SK-N-SH (cell line): ENCODE results near the gene KISS1R. TPM values are rescaled to one million over a fixed set of nuclear protein-coding genes. Genes with fewer than 3 reads are reported as not detected.
A peak's percentile ranks its signal among the peaks of the same experiment; 100 is the strongest.

ENCODE experiments used
- CTCF ChIA-PET: fragments of 300-600, 350-600 bp; formaldehyde crosslinking; extraction: SDS; loops from one replicate; lab custom pipeline; 2021; lab: Yijun Ruan, JAX
- POLR2A ChIA-PET: fragments of 350-600 bp; sonication (Branson Sonifier 250); formaldehyde crosslinking; extraction: SDS; loops from one replicate; lab custom pipeline; 2020; ENCODE audit warnings: antibody characterized with exemption, inconsistent platforms; lab: Yijun Ruan, JAX
- DNase-seq: peaks from one replicate; pipeline ENCODE4 v3.0.0; 2012
- H2AFZ ChIP-seq: fragments of 200-600 bp; sonication (generic); 2 replicates; pipeline ENCODE4 v1.8.1; 2016; ENCODE audit warnings: antibody characterized with exemption, mild to moderate bottlenecking, low read depth
- H3F3A ChIP-seq: fragments of 200-600 bp; sonication (generic); replicated peaks from 2 replicates; pipeline ENCODE3; 2016; ENCODE audit warnings: antibody characterized with exemption, mild to moderate bottlenecking; ENCODE audit not compliant: insufficient read depth
- H3K27ac ChIP-seq, 2 experiments: fragments of 200-500 bp in 1 of 2; fragments of 200-600 bp in 1 of 2; sonication (Bioruptor generic) in 1 of 2; sonication (generic), shearing (Covaris generic) in 1 of 2; 2 replicates each; pipeline versions ENCODE4 v1.5.1 to v1.6.1; 2014 to 2016; ENCODE audit warnings: low read depth in 2 of 2, inconsistent platforms in 1 of 2, low read length in 1 of 2, mild to moderate bottlenecking in 1 of 2, mixed read lengths in 1 of 2
- H3K27me3 ChIP-seq: fragments of 200-600 bp; sonication (generic), shearing (Covaris generic); 2 replicates; pipeline ENCODE4 v1.6.1; 2016; ENCODE audit warnings: mixed run types; ENCODE audit not compliant: insufficient read depth
- H3K36me3 ChIP-seq, 2 experiments: fragments of 200-500 bp in 1 of 2; fragments of 200-600 bp in 1 of 2; sonication (Bioruptor generic) in 1 of 2; sonication (generic) in 1 of 2; replicated peaks in 1 of 2; 2 replicates each; pipeline versions ENCODE3 to v1.5.1; 2014 to 2016; ENCODE audit warnings: low read length in 1 of 2, mild to moderate bottlenecking in 1 of 2; ENCODE audit not compliant: insufficient read depth in 2 of 2, control insufficient read depth in 1 of 2
- H3K4me1 ChIP-seq, 2 experiments: fragments of 200-500 bp in 1 of 2; fragments of 200-600 bp in 1 of 2; sonication (Bioruptor generic) in 1 of 2; sonication (generic), shearing (Covaris generic) in 1 of 2; 2 replicates each; pipeline versions ENCODE4 v1.5.1 to v1.6.1; 2014 to 2016; ENCODE audit warnings: low read depth in 1 of 2, low read length in 1 of 2, mixed run types in 1 of 2; ENCODE audit not compliant: insufficient read depth in 2 of 2, control insufficient read depth in 1 of 2
- H3K4me2 ChIP-seq: fragments of 200-600 bp; sonication (generic), shearing (Covaris generic); 2 replicates; pipeline ENCODE4 v1.6.1; 2017; ENCODE audit warnings: mixed run types
- H3K4me3 ChIP-seq, 2 experiments: fragments of 200-500 bp in 1 of 2; fragments of 200-600 bp in 1 of 2; sonication (Bioruptor generic) in 1 of 2; sonication (generic), shearing (Covaris generic) in 1 of 2; 2 replicates each; pipeline versions ENCODE4 v1.5.1 to v1.8.1; 2014 to 2016; ENCODE audit warnings: low read depth in 2 of 2, inconsistent platforms in 1 of 2, low read length in 1 of 2, mild to moderate bottlenecking in 1 of 2, mixed read lengths in 1 of 2, moderate library complexity in 1 of 2
- H3K79me2 ChIP-seq: fragments of 200-600 bp; sonication (generic); 2 replicates; pipeline ENCODE4 v1.8.1; 2017; ENCODE audit warnings: mild to moderate bottlenecking; ENCODE audit not compliant: insufficient read depth
- H3K9ac ChIP-seq: fragments of 200-600 bp; sonication (generic); 2 replicates; pipeline ENCODE4 v1.6.1; 2017; ENCODE audit warnings: mixed run types
- H3K9me2 ChIP-seq: fragments of 200-600 bp; sonication (generic); 2 replicates; pipeline ENCODE4 v1.6.1; 2017; ENCODE audit warnings: mixed run types
- H3K9me3 ChIP-seq: fragments of 200-600 bp; sonication (generic); 2 replicates; pipeline ENCODE4 v1.6.1; 2017; ENCODE audit warnings: mixed run types, mild to moderate bottlenecking, moderate library complexity
- H4K20me1 ChIP-seq: fragments of 200-600 bp; sonication (generic); 2 replicates; pipeline ENCODE4 v1.6.1; 2017; ENCODE audit warnings: mild to moderate bottlenecking, mixed run types; ENCODE audit not compliant: insufficient read depth
- CHD2 ChIP-seq: fragments of 150-350 bp; IDR thresholded peaks from 2 replicates; pipeline ENCODE4 v1.6.1; 2018; ENCODE audit warnings: low read length; ENCODE audit not compliant: partially characterized antibody
- CTCF ChIP-seq: fragments of 200-600 bp; sonication (generic); IDR thresholded peaks from 2 replicates; pipeline ENCODE4 v1.6.1; 2017; ENCODE audit warnings: antibody characterized with exemption, mild to moderate bottlenecking, moderate library complexity
- FOSL2 ChIP-seq: IDR thresholded peaks from 2 replicates; pipeline ENCODE4 v1.4.0; 2012; ENCODE audit warnings: low read depth, mild to moderate bottlenecking, moderate library complexity, borderline replicate concordance
- FOXM1 ChIP-seq: IDR thresholded peaks from 2 replicates; pipeline ENCODE4 v1.4.0; 2012; ENCODE audit warnings: low read depth, mild to moderate bottlenecking
- JUND ChIP-seq: IDR thresholded peaks from 2 replicates; pipeline ENCODE4 v1.4.0; 2012
- MAX ChIP-seq: IDR thresholded peaks from 2 replicates; pipeline ENCODE4 v1.4.0; 2012; ENCODE audit warnings: low read depth
- MXI1 ChIP-seq: IDR thresholded peaks from 2 replicates; pipeline ENCODE4 v1.6.1; 2012; ENCODE audit warnings: mild to moderate bottlenecking, low read depth, low read length, improper control_type of control experiment
- NFIC ChIP-seq: IDR thresholded peaks from 2 replicates; pipeline ENCODE4 v1.4.0; 2012; ENCODE audit warnings: borderline replicate concordance
- NRF1 ChIP-seq: IDR thresholded peaks from 2 replicates; pipeline ENCODE4 v1.6.1; 2012; ENCODE audit warnings: low read depth, mild to moderate bottlenecking, low read length
- PBX3 ChIP-seq: IDR thresholded peaks from 2 replicates; pipeline ENCODE4; 2012
- RCOR1 ChIP-seq: fragments of 150-350 bp; IDR thresholded peaks from 2 replicates; pipeline ENCODE4 v1.6.1; 2017; ENCODE audit warnings: antibody characterized with exemption, low read length
- SIN3A ChIP-seq: IDR thresholded peaks from 2 replicates; pipeline ENCODE4 v1.6.1; 2012; ENCODE audit warnings: low read depth, mild to moderate bottlenecking, low read length, moderate library complexity, borderline replicate concordance
- SMC3 ChIP-seq: IDR thresholded peaks from 2 replicates; pipeline ENCODE4 v1.6.1; 2012; ENCODE audit warnings: low read depth, low read length, improper control_type of control experiment
- TAF1 ChIP-seq: IDR thresholded peaks from 2 replicates; pipeline ENCODE4 v1.6.1; 2012; ENCODE audit warnings: low read depth, mild to moderate bottlenecking, low read length, moderate library complexity, borderline replicate concordance
- TCF12 ChIP-seq: IDR thresholded peaks from 2 replicates; pipeline ENCODE4 v1.4.0; 2012
- TEAD4 ChIP-seq: IDR thresholded peaks from 2 replicates; pipeline ENCODE4 v1.4.0; 2012; ENCODE audit warnings: mild to moderate bottlenecking, borderline replicate concordance; ENCODE audit not compliant: insufficient read depth
- WGBS: methylation state at CpG from one replicate; pipeline ENCODE4 v1.1.6; 2017; ENCODE audit warnings: low lambda C conversion rate; 5-methylcytosine and 5-hydroxymethylcytosine counted together
- polyA plus RNA-seq, 3 experiments: library from polyadenylated mRNA; depleted of rRNA; stranded (reverse); fragments of >200 nt; gene quantifications; 2 replicates each; pipeline ENCODE4 v1.2.3, GENCODE V29; 2012
- TF ChIP-seq, protein P1 (sequence below): IDR thresholded peaks from 2 replicates; pipeline ENCODE4 v1.6.1; 2012; ENCODE audit warnings: mild to moderate bottlenecking, low read depth, low read length, moderate library complexity
- TF ChIP-seq, protein P2 (sequence below): IDR thresholded peaks from 2 replicates; pipeline ENCODE4 v1.4.0; 2012; ENCODE audit warnings: low read depth, borderline replicate concordance
- TF ChIP-seq, protein P3 (sequence below): fragments of 150-350 bp; IDR thresholded peaks from 2 replicates; pipeline ENCODE4 v1.6.1; 2016; ENCODE audit warnings: mild to moderate bottlenecking, low read depth, low read length

KISS1R gene
- polyA plus RNA-seq, 1 of the 3 experiments (the other 2 are of a cell fraction): not detected

DNA sequence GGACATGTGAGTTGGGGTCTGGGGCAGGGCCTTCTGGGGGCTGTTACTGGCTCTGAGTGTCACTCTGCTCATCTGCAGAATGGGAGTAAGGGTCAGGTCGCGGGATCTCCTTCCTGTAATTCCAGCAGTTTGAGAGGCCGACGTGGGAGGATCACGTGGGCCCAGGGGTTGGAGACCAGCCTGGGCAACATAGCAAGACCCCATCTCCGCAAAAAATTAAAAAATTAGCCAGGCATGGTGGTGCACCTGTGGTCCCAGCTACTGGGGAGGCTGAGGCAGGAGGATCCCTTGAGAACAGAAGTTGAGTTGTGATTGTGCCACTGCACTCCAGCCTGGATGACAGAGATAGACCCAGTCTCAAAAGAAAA, 12.7 kb downstream of the KISS1R start (continued):
- TF ChIP-seq, protein P1, sequence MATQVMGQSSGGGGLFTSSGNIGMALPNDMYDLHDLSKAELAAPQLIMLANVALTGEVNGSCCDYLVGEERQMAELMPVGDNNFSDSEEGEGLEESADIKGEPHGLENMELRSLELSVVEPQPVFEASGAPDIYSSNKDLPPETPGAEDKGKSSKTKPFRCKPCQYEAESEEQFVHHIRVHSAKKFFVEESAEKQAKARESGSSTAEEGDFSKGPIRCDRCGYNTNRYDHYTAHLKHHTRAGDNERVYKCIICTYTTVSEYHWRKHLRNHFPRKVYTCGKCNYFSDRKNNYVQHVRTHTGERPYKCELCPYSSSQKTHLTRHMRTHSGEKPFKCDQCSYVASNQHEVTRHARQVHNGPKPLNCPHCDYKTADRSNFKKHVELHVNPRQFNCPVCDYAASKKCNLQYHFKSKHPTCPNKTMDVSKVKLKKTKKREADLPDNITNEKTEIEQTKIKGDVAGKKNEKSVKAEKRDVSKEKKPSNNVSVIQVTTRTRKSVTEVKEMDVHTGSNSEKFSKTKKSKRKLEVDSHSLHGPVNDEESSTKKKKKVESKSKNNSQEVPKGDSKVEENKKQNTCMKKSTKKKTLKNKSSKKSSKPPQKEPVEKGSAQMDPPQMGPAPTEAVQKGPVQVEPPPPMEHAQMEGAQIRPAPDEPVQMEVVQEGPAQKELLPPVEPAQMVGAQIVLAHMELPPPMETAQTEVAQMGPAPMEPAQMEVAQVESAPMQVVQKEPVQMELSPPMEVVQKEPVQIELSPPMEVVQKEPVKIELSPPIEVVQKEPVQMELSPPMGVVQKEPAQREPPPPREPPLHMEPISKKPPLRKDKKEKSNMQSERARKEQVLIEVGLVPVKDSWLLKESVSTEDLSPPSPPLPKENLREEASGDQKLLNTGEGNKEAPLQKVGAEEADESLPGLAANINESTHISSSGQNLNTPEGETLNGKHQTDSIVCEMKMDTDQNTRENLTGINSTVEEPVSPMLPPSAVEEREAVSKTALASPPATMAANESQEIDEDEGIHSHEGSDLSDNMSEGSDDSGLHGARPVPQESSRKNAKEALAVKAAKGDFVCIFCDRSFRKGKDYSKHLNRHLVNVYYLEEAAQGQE: no peak
- TF ChIP-seq FOSL2 (no peak), NRF1 (no peak), CHD2 (no peak)
- TF ChIP-seq, protein P2, sequence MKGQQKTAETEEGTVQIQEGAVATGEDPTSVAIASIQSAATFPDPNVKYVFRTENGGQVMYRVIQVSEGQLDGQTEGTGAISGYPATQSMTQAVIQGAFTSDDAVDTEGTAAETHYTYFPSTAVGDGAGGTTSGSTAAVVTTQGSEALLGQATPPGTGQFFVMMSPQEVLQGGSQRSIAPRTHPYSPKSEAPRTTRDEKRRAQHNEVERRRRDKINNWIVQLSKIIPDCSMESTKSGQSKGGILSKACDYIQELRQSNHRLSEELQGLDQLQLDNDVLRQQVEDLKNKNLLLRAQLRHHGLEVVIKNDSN: no peak

- H3K9me3 ChIP-seq: no peaks in the 10 kb centered on the region
- DNase-seq: no peak
- peaks cover 0 to 9% of the 10 kb centered on the region in 2 experiments for H3K36me3 ChIP-seq
- POLR2A ChIA-PET: no interaction called here
- peak overlapping the region in 1 of 2 experiments; percentile 89; a peak in 2 of 4 replicates for H3K27ac ChIP-seq
- H3K79me2 ChIP-seq: peaks cover 41% of the 10 kb centered on the region
- no peaks in the 10 kb centered on the region for H4K20me1 ChIP-seq
- no peaks in the 10 kb centered on the region for H3K9me2 ChIP-seq
- H3K4me1 ChIP-seq: peaks cover 13 to 43% of the 10 kb centered on the region in 2 experiments; a peak in 2 of 4 replicates
- CTCF ChIA-PET: interaction anchor here (0.6 to 2.4 kb wide), 8 partner anchors 9 to 314 kb away, joined by 3 to 16 read pairs (median 3); partner anchors contain the start of genes MED16, RNU6-9 and WDR18
- H2AFZ ChIP-seq: no peak overlapping the region
- H3K4me2 ChIP-seq: peak overlapping the region; percentile 83; the same call in 1 of the 2 replicates
- H3K4me3 ChIP-seq: no peak overlapping the region
- no peaks in the 10 kb centered on the region for H3K27me3 ChIP-seq
- H3K9ac ChIP-seq: no peak overlapping the region
- WGBS: 97% methylated on average over 27 of the region's 32 CpGs
- peaks cover 6% of the 10 kb centered on the region for H3F3A ChIP-seq
- TF ChIP-seq SIN3A: no peak
- TF ChIP-seq, protein P3, sequence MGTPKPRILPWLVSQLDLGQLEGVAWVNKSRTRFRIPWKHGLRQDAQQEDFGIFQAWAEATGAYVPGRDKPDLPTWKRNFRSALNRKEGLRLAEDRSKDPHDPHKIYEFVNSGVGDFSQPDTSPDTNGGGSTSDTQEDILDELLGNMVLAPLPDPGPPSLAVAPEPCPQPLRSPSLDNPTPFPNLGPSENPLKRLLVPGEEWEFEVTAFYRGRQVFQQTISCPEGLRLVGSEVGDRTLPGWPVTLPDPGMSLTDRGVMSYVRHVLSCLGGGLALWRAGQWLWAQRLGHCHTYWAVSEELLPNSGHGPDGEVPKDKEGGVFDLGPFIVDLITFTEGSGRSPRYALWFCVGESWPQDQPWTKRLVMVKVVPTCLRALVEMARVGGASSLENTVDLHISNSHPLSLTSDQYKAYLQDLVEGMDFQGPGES: no peak
- no peak for TF ChIP-seq PBX3
- TF ChIP-seq CTCF: no peak
- no peak for TF ChIP-seq NFIC
- no peak for TF ChIP-seq TAF1
- TF ChIP-seq TCF12: no peak
- TF ChIP-seq TEAD4: no peak
- TF ChIP-seq FOXM1: no peak
- no peak for TF ChIP-seq NRF1
- TF ChIP-seq SMC3: no peak
- TF ChIP-seq CHD2: no peak
- TF ChIP-seq MAX: no peak
- no peak for TF ChIP-seq RCOR1
- TF ChIP-seq MXI1: no peak
- no peak for TF ChIP-seq JUND
These were observed 14.9 kb downstream of the KISS1R start for GRCh38 chr19:931860-932647.
